Measurements from ENCODE around the gene CENPK. TPM values are rescaled to one million over a fixed set of nuclear protein-coding genes. Genes with fewer than 3 reads are reported as not detected.

The CENPK gene
- total RNA-seq, 3 donors from 2014 or later: 24.4 to 34.9 (median 33.3) TPM

GRCh38 chr5:65482736-65483545, 80.0 kb downstream of the CENPK start:
- no peak for DNase-seq
- H3K4me1 Mint-ChIP-seq (ENCODE audit: low read depth): peaks cover 11% of the 10 kb centered on the region
- no peak overlapping the region for H3K4me3 Mint-ChIP-seq
- no peaks in the 10 kb centered on the region for H3K36me3 Mint-ChIP-seq (ENCODE audit: insufficient read depth)
- peak in 1 of 2 donors; percentile 4 for ATAC-seq
- no peaks in the 10 kb centered on the region for H3K9me3 Mint-ChIP-seq
- H3K27me3 Mint-ChIP-seq (ENCODE audit: low read depth): no peaks in the 10 kb centered on the region

GRCh38 chr5:65482296-65482735, 80.7 kb downstream of the CENPK start:
- ATAC-seq (peak; percentile 30 to 32), DNase-seq (no peak)
- Mint-ChIP-seq H3K4me1 (ENCODE audit: low read depth) (peaks cover 11% of the 10 kb centered on the region), H3K36me3 (ENCODE audit: insufficient read depth) (no peaks in the 10 kb centered on the region), H3K4me3 (no peak overlapping the region), H3K9me3 (no peaks in the 10 kb centered on the region), H3K27me3 (ENCODE audit: low read depth) (no peaks in the 10 kb centered on the region)

- Mint-ChIP-seq H3K4me3 (no peak within 1 kb of the TSS), H3K9me3 (no peaks in the 10 kb centered on the region), H3K27me3 (ENCODE audit: low read depth) (no peaks in the 10 kb centered on the region), H3K36me3 (ENCODE audit: insufficient read depth) (no peaks in the 10 kb centered on the region), H3K4me1 (ENCODE audit: low read depth) (peaks cover 11% of the 10 kb centered on the region)
- peak; percentile 94 to 97 for ATAC-seq
- DNase-seq: peak; percentile 74
Observed at GRCh38 chr5:65481635-65482295, 81.2 kb downstream of the CENPK start, which contains the start of gene ADAMTS6. TSS of gene ADAMTS6 (minus strand) at chr5:65481920. CDS start at chr5:65473673, 8,247 bp downstream.

- Mint-ChIP-seq H3K9me3 (no peaks in the 10 kb centered on the region), H3K27me3 (ENCODE audit: low read depth) (no peaks in the 10 kb centered on the region), H3K4me1 (ENCODE audit: low read depth) (peaks cover 11% of the 10 kb centered on the region), H3K4me3 (no peak overlapping the region), H3K36me3 (ENCODE audit: insufficient read depth) (no peaks in the 10 kb centered on the region)
- DNase-seq (no peak), ATAC-seq (no peak)
Observed at GRCh38 chr5:65481171-65481581, 81.8 kb downstream of the CENPK start.

GRCh38 chr5:65480306-65480865, 82.6 kb downstream of the CENPK start:
- Mint-ChIP-seq H3K9me3 (no peaks in the 10 kb centered on the region), H3K4me1 (ENCODE audit: low read depth) (peaks cover 12% of the 10 kb centered on the region), H3K36me3 (ENCODE audit: insufficient read depth) (no peaks in the 10 kb centered on the region), H3K27me3 (ENCODE audit: low read depth) (no peaks in the 10 kb centered on the region), H3K4me3 (no peak overlapping the region)
- ATAC-seq: peak; percentile 18 to 38
- DNase-seq: peak; percentile 15

- H3K36me3 Mint-ChIP-seq (ENCODE audit: insufficient read depth): no peaks in the 10 kb centered on the region
- H3K4me1 Mint-ChIP-seq (ENCODE audit: low read depth): peaks cover 12% of the 10 kb centered on the region
- no peak overlapping the region for H3K4me3 Mint-ChIP-seq
- DNase-seq (no peak), ATAC-seq (no peak)
- H3K9me3 Mint-ChIP-seq: no peaks in the 10 kb centered on the region
- H3K27me3 Mint-ChIP-seq (ENCODE audit: low read depth): no peaks in the 10 kb centered on the region
Observed at GRCh38 chr5:65479527-65479926, 83.4 kb downstream of the CENPK start.

- Mint-ChIP-seq H3K9me3 (no peaks in the 10 kb centered on the region), H3K4me1 (ENCODE audit: low read depth) (peaks cover 11% of the 10 kb centered on the region), H3K36me3 (ENCODE audit: insufficient read depth) (no peaks in the 10 kb centered on the region), H3K27me3 (ENCODE audit: low read depth) (no peaks in the 10 kb centered on the region), H3K4me3 (no peak overlapping the region)
- no peak for ATAC-seq
- DNase-seq: no peak
Observed at GRCh38 chr5:65478336-65478735, 84.6 kb downstream of the CENPK start.

- H3K36me3 Mint-ChIP-seq (ENCODE audit: insufficient read depth): no peaks in the 10 kb centered on the region
- peaks cover 2% of the 10 kb centered on the region for H3K4me1 Mint-ChIP-seq (ENCODE audit: low read depth)
- peaks cover 1% of the 10 kb centered on the region for H3K27me3 Mint-ChIP-seq (ENCODE audit: low read depth)
- ATAC-seq (no peak), DNase-seq (no peak)
- no peak overlapping the region for H3K4me3 Mint-ChIP-seq
- H3K9me3 Mint-ChIP-seq: no peaks in the 10 kb centered on the region
Observed at GRCh38 chr5:65475895-65476294, 87.1 kb downstream of the CENPK start.

- Mint-ChIP-seq H3K36me3 (ENCODE audit: insufficient read depth) (no peaks in the 10 kb centered on the region), H3K27me3 (ENCODE audit: low read depth) (peaks cover 1% of the 10 kb centered on the region), H3K4me3 (no peak overlapping the region), H3K4me1 (ENCODE audit: low read depth) (peaks cover 2% of the 10 kb centered on the region), H3K9me3 (no peaks in the 10 kb centered on the region)
- DNase-seq: no peak
- ATAC-seq: no peak
Observed at GRCh38 chr5:65475336-65475735, 87.6 kb downstream of the CENPK start.

- no peaks in the 10 kb centered on the region for H3K36me3 Mint-ChIP-seq (ENCODE audit: insufficient read depth)
- DNase-seq: no peak
- H3K9me3 Mint-ChIP-seq: no peaks in the 10 kb centered on the region
- H3K4me3 Mint-ChIP-seq: no peak overlapping the region
- no peak for ATAC-seq
- H3K4me1 Mint-ChIP-seq (ENCODE audit: low read depth): peaks cover 2% of the 10 kb centered on the region
- peaks cover 1% of the 10 kb centered on the region for H3K27me3 Mint-ChIP-seq (ENCODE audit: low read depth)
Observed at GRCh38 chr5:65474130-65474711, 88.7 kb downstream of the CENPK start.

GRCh38 chr5:65468633-65469032, 94.3 kb downstream of the CENPK start:
- ATAC-seq: no peak
- Mint-ChIP-seq H3K27me3 (ENCODE audit: low read depth) (peaks cover 3% of the 10 kb centered on the region), H3K36me3 (ENCODE audit: insufficient read depth) (no peaks in the 10 kb centered on the region), H3K4me3 (no peak overlapping the region), H3K9me3 (no peaks in the 10 kb centered on the region), H3K4me1 (ENCODE audit: low read depth) (no peaks in the 10 kb centered on the region)
- DNase-seq: no peak

Other genes with a start within 250 kb of the CENPK start
- under 1 TPM; 0.27 to 0.63 (median 0.61) TPM for gene ADAMTS6, start 81.2 kb downstream of the CENPK start, total RNA-seq
- 10 to 100 TPM; 41.1 to 44.1 (median 42.8) TPM for gene PPWD1, start 128 bp upstream of the CENPK start, total RNA-seq
- gene TRIM23, start 61.2 kb upstream of the CENPK start, total RNA-seq: 1 to 10 TPM; 5.0 to 6.3 (median 5.5) TPM
- 1 to 10 TPM; 7.2 to 8.0 (median 7.6) TPM for gene SHLD3, start 61.9 kb upstream of the CENPK start, total RNA-seq
- gene TRAPPC13, start 61.9 kb upstream of the CENPK start, total RNA-seq: 10 to 100 TPM; 18.5 to 21.8 (median 18.7) TPM
- 10 to 100 TPM in 1 of 3 donors, 1 to 10 TPM in 2; 9.2 to 11.0 (median 9.8) TPM for gene SGTB, start 158.9 kb upstream of the CENPK start, total RNA-seq
- gene NLN, start 159.0 kb upstream of the CENPK start, total RNA-seq: 10 to 100 TPM; 29.7 to 40.9 (median 38.8) TPM

Data from activated T-cell treated with anti-CD3 and anti-CD28 coated beads, Interleukin-2, amount 50 U/mL, for 4 hours (primary cell).